Activated CD4-positive, alpha-beta memory T cell treated with anti-CD3 and anti-CD28 coated beads for 36 hours (primary cell): Measurements from ENCODE around the gene AHNAK. TPM values are rescaled to one million over a fixed set of nuclear protein-coding genes. Genes with fewer than 3 reads are reported as not detected.
A peak's percentile ranks its signal among the peaks of the same experiment; 100 is the strongest.

ENCODE experiments used
- CTCF ChIA-PET: fragments of 350-600 bp; sonication (Branson Sonifier 250); formaldehyde crosslinking; loops from one replicate; lab custom pipeline; 2021; ENCODE audit warnings: antibody characterized with exemption, inconsistent platforms; lab: Charles Lee
- POLR2A ChIA-PET: fragments of 350-600 bp; sonication (Branson Sonifier 250); formaldehyde crosslinking; loops from one replicate; lab custom pipeline; 2021; ENCODE audit warnings: antibody characterized with exemption; lab: Charles Lee
- DNase-seq: peaks from one replicate; pipeline ENCODE4 v3.0.0-alpha.2; 2020
- H3K27ac Mint-ChIP-seq: one replicate; pipeline ENCODE4 v1.8.0; 2021; ENCODE audit warnings: mixed read lengths
- H3K27me3 Mint-ChIP-seq: one replicate; pipeline ENCODE4 v1.8.0; 2021; ENCODE audit warnings: mixed read lengths
- H3K36me3 Mint-ChIP-seq: one replicate; pipeline ENCODE4 v1.8.0; 2021; ENCODE audit warnings: mixed read lengths
- H3K4me1 Mint-ChIP-seq: one replicate; pipeline ENCODE4 v1.8.0; 2021; ENCODE audit warnings: low read depth, mixed read lengths
- H3K4me3 Mint-ChIP-seq: one replicate; pipeline ENCODE4 v1.8.0; 2021; ENCODE audit warnings: mild to moderate bottlenecking, mixed read lengths
- H3K9me3 Mint-ChIP-seq: one replicate; pipeline ENCODE4 v1.8.0; 2021; ENCODE audit warnings: mixed read lengths
- intact Hi-C: fragments of 100-400 bp; cut with micrococcal nuclease; formaldehyde crosslinking; loops from one replicate; pipeline ENCODE4 v1.15.1; 2023
- total RNA-seq, 2 experiments: library from RNA; stranded (reverse); gene quantifications; one replicate each; pipeline ENCODE4 v1.2.3, GENCODE V29; 2021

AHNAK gene
- total RNA-seq, 2 experiments from 2014 or later = 83.7 to 85.2 TPM

DNA sequence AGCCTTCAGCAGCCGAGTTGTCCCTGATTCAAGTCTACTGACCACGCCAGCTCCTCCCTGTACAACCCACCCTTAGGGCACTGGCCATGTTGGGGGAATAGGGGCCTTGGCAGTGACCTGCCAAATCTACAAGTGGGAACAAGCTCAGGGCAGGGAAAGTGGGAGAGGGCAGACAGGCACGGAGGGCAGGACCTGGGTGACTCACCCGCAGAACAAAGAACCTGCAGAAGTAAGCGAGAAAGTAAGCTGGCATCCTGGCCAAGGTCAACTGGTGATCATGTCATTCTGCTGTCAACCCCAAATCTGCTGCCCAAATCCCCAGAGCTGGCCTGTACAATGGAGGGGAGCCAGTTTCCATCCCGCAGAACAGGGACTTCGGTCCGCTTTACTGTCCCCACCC lies 135.6 kb downstream of the AHNAK start:
- intact Hi-C loops = no loop called here
- Mint-ChIP-seq H3K27ac (no peak overlapping the region), H3K9me3 (no peaks in the 10 kb centered on the region), H3K4me1 (no peaks in the 10 kb centered on the region), H3K36me3 (no peaks in the 10 kb centered on the region), H3K27me3 (no peaks in the 10 kb centered on the region), H3K4me3 (no peak overlapping the region)
- DNase-seq = no peak
- POLR2A ChIA-PET = no interaction called here
- CTCF ChIA-PET = interaction anchor here (1.0 to 2.0 kb wide), 4 partner anchors 12 to 70 kb away, joined by 3 to 7 read pairs (median 4); no protein-coding TSS in a partner anchor

DNA sequence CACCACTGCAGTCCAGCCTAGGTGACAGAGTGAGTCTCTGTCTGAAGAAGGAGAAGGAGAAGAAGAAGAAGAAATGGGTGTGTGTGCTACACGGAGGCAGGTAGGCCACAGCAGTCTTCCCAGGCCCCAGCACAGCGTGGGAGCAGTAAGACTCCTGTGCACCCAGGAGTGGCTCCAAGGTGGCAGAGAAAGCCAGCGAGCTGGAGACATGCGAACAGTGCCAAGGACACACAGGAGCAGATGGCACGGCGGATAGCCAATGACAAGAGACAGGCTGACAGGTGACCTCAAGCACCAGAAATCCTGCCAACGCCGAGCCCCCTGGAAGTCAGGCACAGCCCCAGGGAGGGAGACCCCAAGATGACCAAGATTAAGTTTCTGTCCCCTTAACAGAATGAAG lies 136.8 kb downstream of the AHNAK start:
- POLR2A ChIA-PET = no interaction called here
- intact Hi-C loops = no loop called here
- Mint-ChIP-seq H3K4me1 (no peaks in the 10 kb centered on the region), H3K27ac (no peak overlapping the region), H3K36me3 (no peaks in the 10 kb centered on the region), H3K9me3 (no peaks in the 10 kb centered on the region), H3K27me3 (no peaks in the 10 kb centered on the region), H3K4me3 (no peak overlapping the region)
- CTCF ChIA-PET = interaction anchor here (0.6 to 2.2 kb wide), 5 partner anchors 15 to 345 kb away, joined by 3 to 6 read pairs (median 5); no protein-coding TSS in a partner anchor
- DNase-seq = no peak

DNA sequence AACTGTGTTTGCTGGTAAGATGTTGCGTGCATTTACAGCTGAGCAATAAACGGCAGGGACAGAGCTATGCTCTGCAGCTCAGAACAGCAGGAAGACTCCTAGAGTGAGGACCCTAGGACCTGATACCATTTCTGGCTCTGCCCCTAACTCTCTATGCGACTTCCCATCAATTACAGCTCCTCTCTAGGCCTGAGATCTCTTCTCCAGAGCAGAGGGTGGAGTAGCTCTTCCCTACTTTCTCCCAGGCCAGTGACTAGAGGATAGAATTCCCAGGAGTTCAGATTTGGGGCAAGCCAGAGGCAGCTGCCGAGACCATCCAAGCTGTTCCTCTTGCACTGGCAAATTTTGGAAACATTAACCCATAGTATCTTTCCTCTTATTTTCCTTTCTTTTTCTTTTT lies 140.6 kb downstream of the AHNAK start:
- CTCF ChIA-PET = interaction anchor here (1.6 kb wide), 1 partner anchor 11 kb away, joined by 6 read pairs; no protein-coding TSS in a partner anchor
- POLR2A ChIA-PET = no interaction called here

DNA sequence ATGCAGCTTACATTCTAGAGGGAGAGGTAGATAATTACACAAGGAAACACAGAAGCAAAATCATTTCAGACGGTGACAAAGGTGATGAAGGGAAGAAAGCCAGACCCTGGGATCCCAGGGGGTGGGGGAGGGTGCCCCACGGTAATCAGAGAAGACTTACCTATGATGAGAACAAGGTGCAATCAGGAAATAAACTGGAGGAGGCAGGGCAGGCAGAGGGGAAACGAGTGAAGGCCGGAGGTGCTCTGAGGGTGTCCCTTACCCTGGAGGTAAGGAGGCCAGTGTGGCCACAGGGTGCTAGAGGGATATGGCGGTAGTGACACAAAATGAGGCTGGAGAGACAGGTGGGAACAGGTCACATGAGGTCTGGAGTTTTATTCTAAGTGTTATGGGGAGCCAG lies 141.7 kb downstream of the AHNAK start:
- H3K4me3 Mint-ChIP-seq = no peak overlapping the region
- ChIA-PET POLR2A (no interaction called here), CTCF (interaction anchor here (1.6 to 5.7 kb wide), 3 partner anchors 10 to 19 kb away, joined by 6 to 49 read pairs (median 12); no protein-coding TSS in a partner anchor)
- H3K27me3 Mint-ChIP-seq = no peaks in the 10 kb centered on the region
- intact Hi-C loops = no loop called here
- H3K27ac Mint-ChIP-seq = no peak overlapping the region
- peaks cover 20% of the 10 kb centered on the region for H3K4me1 Mint-ChIP-seq
- DNase-seq = no peak
- H3K9me3 Mint-ChIP-seq = no peaks in the 10 kb centered on the region
- no peaks in the 10 kb centered on the region for H3K36me3 Mint-ChIP-seq

More for the DNA sequence above, 140.6 kb downstream of the AHNAK start:
- intact Hi-C loops = no loop called here
- Mint-ChIP-seq H3K9me3 (no peaks in the 10 kb centered on the region), H3K27me3 (no peaks in the 10 kb centered on the region), H3K27ac (no peak overlapping the region), H3K4me3 (no peak overlapping the region), H3K36me3 (no peaks in the 10 kb centered on the region), H3K4me1 (peaks cover 19% of the 10 kb centered on the region)
- DNase-seq = no peak

DNA sequence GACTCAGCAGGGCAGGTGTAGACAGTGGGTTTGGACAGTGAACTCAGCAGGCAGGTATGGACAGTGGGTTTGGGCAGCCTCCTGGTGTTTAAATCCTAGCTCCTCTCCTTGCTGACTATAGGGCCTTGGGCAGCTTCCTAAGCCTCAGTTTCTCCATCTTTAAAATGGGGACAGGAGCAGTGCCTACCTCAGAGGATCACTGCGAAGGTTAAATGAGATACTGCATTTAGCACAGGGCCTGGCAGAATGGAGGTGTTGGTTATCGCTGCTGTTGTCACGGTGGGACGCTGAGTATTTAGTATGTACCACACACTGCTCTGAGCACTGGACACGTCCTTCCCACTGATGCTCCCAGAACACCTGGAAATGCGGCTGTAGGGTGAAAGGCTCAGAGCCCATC lies 142.2 kb downstream of the AHNAK start:
- H3K4me3 Mint-ChIP-seq = no peak overlapping the region
- H3K27ac Mint-ChIP-seq = no peak overlapping the region
- no peaks in the 10 kb centered on the region for H3K9me3 Mint-ChIP-seq
- no peaks in the 10 kb centered on the region for H3K27me3 Mint-ChIP-seq
- POLR2A ChIA-PET = no interaction called here
- H3K4me1 Mint-ChIP-seq = peaks cover 20% of the 10 kb centered on the region
- no peaks in the 10 kb centered on the region for H3K36me3 Mint-ChIP-seq
- intact Hi-C loops = no loop called here
- CTCF ChIA-PET = interaction anchor here (3.1 to 5.7 kb wide), 2 partner anchors 11 to 20 kb away, joined by 12 to 49 read pairs; no protein-coding TSS in a partner anchor
- DNase-seq = no peak

DNA sequence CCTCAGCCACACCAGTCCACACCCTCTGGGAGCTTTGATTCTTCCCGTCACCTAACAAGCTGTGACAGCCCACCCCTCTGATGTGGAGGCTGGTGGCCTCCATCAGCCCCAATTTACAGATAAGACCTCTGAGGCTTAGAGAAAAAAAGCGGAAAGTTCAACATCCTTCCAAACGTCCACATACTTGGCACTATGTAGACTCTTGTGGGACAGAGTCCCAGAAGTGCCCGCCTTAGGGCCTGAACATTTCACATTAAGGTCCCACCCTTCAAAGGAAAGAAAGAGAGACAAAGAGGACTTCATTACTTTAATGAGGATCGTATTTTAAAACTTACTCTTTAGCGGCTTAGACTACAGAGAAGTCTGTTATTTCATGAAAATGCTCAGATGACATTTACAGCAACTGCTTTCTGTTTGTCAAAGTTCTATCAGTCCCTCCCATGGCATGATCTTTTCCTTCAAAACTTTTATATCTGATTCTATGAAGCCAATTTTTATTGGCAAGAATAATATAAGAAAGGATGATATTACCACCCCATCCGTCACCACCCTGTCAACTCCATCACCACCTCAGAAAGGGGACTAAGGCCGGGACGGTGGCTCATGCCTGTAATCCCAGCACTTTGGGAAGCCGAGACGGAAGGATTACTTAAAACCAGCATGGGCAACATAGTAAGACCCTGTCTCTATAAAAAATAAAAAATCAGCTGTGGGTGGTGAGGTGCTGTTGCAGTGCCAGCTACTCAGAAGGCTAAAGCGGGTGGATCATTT lies 143.5 kb downstream of the AHNAK start:
- DNase-seq = no peak
- Mint-ChIP-seq H3K4me3 (peak overlapping the region; percentile 28), H3K9me3 (no peaks in the 10 kb centered on the region), H3K27ac (peak overlapping the region; percentile 86), H3K36me3 (no peaks in the 10 kb centered on the region), H3K4me1 (peaks cover 25% of the 10 kb centered on the region), H3K27me3 (no peaks in the 10 kb centered on the region)
- ChIA-PET CTCF (interaction anchor here (0.6 to 5.7 kb wide), 5 partner anchors 9 to 280 kb away, joined by 3 to 49 read pairs (median 12); no protein-coding TSS in a partner anchor), POLR2A (no interaction called here)
- intact Hi-C loops = no loop called here

DNA sequence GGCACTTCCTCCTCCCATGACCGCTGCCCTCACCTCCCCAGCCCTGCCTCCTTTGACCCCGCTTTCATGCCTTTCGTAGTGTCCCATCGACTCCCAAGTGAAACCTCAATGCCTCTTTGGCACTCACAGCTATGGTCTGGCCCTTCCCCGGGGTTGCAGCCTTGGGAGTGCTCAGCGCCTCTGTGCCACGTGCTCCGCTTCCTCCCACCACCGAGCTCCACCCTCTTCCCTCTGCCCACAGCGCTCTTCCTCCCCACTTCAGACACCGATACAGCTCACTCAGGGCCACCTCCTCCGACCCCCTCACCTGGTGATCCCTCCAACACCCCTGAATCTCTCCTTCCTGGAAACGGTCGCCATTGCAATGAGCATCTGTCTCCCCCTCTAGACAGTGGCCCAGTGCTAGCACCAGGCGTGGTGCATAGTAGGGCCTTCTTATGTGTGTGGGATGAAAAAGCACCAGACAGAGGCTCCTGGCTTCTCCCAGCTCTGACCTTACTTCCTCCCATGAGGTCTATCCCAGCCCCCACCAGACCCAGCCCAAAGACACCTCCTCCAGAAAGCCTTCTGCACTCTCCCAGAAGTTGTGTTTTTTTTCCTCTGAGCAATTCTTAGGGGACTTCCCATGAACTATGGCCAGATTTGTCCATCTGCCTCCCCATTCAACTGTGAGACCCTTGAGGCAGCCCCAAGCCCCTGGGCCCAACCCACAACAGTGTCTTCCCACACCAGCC lies 144.2 kb downstream of the AHNAK start:
- DNase-seq = peak; percentile 71

DNA sequence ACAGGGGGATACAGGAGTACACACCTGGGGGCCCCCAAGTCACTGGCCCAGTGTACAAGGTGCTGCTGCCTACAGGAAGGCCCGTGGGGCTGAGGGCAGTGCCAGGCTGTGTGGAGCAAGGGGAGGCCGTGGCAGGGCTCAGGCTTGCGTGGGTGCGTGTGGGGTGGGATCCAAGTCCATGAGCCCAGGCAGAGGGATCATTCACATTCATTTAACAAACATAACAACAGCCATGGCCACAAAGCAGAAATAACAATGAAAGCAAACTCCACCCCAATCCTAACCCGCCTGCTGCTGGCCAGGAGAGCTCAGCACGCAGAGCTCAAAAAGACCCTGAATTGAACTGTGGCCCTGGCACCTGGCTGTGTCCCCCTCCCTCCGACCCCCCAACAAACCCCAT lies 144.8 kb downstream of the AHNAK start:
- ChIA-PET CTCF (interaction anchor here (0.9 to 5.7 kb wide), 8 partner anchors 8 to 263 kb away, joined by 3 to 49 read pairs (median 4); partner anchors contain the start of genes C11orf98 and CSKMT), POLR2A (interaction anchor here (0.8 to 1.1 kb wide), 2 partner anchors 172 to 369 kb away, joined by 3 read pairs; partner anchors contain the start of gene EEF1G)
- Mint-ChIP-seq H3K27me3 (no peaks in the 10 kb centered on the region), H3K4me1 (peaks cover 25% of the 10 kb centered on the region), H3K4me3 (peak overlapping the region; percentile 71), H3K36me3 (no peaks in the 10 kb centered on the region), H3K9me3 (no peaks in the 10 kb centered on the region), H3K27ac (peak overlapping the region; percentile 86)
- intact Hi-C loops = no loop called here
- peak; percentile 21 for DNase-seq

More for the DNA sequence above, 144.2 kb downstream of the AHNAK start:
- peak overlapping the region; percentile 86 for H3K27ac Mint-ChIP-seq
- peak overlapping the region; percentile 71 for H3K4me3 Mint-ChIP-seq
- no peaks in the 10 kb centered on the region for H3K27me3 Mint-ChIP-seq
- no peaks in the 10 kb centered on the region for H3K9me3 Mint-ChIP-seq
- ChIA-PET CTCF (interaction anchor here (1.0 to 5.7 kb wide), 7 partner anchors 9 to 158 kb away, joined by 3 to 49 read pairs (median 4); no protein-coding TSS in a partner anchor), POLR2A (interaction anchor here (0.8 to 1.1 kb wide), 2 partner anchors 172 to 368 kb away, joined by 3 read pairs; partner anchors contain the start of gene EEF1G)
- H3K36me3 Mint-ChIP-seq = no peaks in the 10 kb centered on the region
- intact Hi-C loops = no loop called here
- H3K4me1 Mint-ChIP-seq = peaks cover 25% of the 10 kb centered on the region

DNA sequence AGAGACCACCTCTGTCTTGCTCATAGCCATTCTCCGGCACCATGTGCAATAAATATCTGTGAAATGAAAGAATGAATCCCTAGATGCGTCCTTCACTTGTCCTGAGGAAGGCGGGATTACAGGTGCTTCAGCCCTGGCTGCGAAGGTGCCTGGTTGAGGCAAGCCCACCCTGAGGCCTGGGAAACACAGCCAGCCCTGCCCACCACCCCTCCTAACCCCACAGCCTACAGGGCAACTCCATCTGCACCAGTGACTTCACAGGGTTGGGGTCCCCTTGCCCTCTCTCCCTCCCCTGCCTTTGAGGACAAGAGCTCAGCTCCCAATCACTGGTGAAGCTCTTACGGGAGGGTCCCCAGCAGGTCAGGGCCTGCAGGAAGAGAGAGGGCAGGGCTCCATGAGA lies 145.2 kb downstream of the AHNAK start:
- Mint-ChIP-seq H3K4me3 (peak overlapping the region; percentile 71), H3K4me1 (peaks cover 25% of the 10 kb centered on the region), H3K36me3 (no peaks in the 10 kb centered on the region), H3K27ac (peak overlapping the region; percentile 86), H3K9me3 (no peaks in the 10 kb centered on the region), H3K27me3 (no peaks in the 10 kb centered on the region)
- intact Hi-C loops = no loop called here
- ChIA-PET POLR2A (interaction anchor here (1.1 kb wide), 1 partner anchor 173 kb away, joined by 3 read pairs; the partner anchor contains the start of gene EEF1G), CTCF (interaction anchor here (0.9 to 5.7 kb wide), 6 partner anchors 15 to 264 kb away, joined by 3 to 49 read pairs (median 4); partner anchors contain the start of genes C11orf98, CSKMT and EEF1G)
- DNase-seq = no peak

DNA sequence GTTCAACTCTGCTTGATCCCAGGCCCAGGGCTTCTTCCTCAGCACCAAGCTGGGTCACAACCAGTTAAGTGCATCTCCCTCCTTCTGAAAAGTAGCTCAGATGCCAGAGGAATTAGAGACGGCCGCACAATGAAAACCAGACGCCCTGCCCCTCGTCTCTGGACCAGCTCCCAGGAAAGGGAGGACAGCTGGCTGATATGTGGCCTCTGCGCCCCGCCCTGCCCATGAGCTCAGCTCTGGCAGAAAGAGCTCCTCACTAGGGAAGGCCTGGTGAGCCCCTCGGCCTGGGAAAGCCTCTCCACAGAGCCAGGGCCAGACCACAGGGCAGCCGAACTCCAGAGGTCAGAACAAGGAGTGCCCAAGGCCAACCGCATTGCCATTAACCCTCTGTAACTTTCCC lies 145.8 kb downstream of the AHNAK start:
- H3K9me3 Mint-ChIP-seq = no peaks in the 10 kb centered on the region
- no peaks in the 10 kb centered on the region for H3K27me3 Mint-ChIP-seq
- H3K4me1 Mint-ChIP-seq = peaks cover 25% of the 10 kb centered on the region
- H3K36me3 Mint-ChIP-seq = no peaks in the 10 kb centered on the region
- no peak overlapping the region for H3K4me3 Mint-ChIP-seq
- ChIA-PET CTCF (interaction anchor here (0.8 to 5.7 kb wide), 7 partner anchors 10 to 173 kb away, joined by 3 to 49 read pairs (median 4); partner anchors contain the start of gene EEF1G), POLR2A (no interaction called here)
- no peak for DNase-seq
- intact Hi-C loops = no loop called here
- no peak overlapping the region for H3K27ac Mint-ChIP-seq

DNA sequence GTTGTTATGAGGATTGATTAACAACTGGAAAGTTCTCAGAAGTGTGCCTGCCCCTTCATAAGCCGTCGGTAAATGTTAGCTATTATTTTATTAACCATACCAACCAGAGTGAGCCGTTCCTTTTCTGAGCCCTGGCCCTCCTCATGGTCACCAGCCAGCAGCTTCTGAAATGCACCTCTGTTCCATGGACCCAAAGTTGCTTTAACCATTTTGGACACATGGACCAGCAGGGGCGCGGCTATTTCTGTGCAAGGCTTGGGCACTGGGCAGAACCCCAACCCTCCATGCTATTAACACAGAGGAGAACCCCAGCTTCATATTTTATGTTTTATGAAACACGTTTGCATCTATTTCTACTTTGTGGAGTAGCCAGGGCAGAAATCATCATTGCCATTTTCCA lies 146.3 kb downstream of the AHNAK start:
- H3K9me3 Mint-ChIP-seq = no peaks in the 10 kb centered on the region
- H3K27ac Mint-ChIP-seq = no peak overlapping the region
- intact Hi-C loops = no loop called here
- ChIA-PET CTCF (interaction anchor here (0.8 to 5.7 kb wide), 6 partner anchors 10 to 174 kb away, joined by 3 to 49 read pairs (median 4); partner anchors contain the start of gene EEF1G), POLR2A (no interaction called here)
- H3K27me3 Mint-ChIP-seq = no peaks in the 10 kb centered on the region
- no peak for DNase-seq
- no peaks in the 10 kb centered on the region for H3K36me3 Mint-ChIP-seq
- peaks cover 25% of the 10 kb centered on the region for H3K4me1 Mint-ChIP-seq
- no peak overlapping the region for H3K4me3 Mint-ChIP-seq
